Lower leg skin (tissue), 4 donors: ENCODE measurements around the gene PHLDA1. TPM values are rescaled to one million over a fixed set of nuclear protein-coding genes. Genes with fewer than 3 reads are reported as not detected.
A peak's percentile ranks its signal among the peaks of the same experiment; 100 is the strongest.

Experiments used
- DNase-seq, 2 donors: peaks; one replicate each; pipeline ENCODE4 v3.0.0-alpha.2; 2019; ENCODE audit warnings: low spot score in 2 of 2
- H3K4me3 ChIP-seq: fragments of 200-600 bp; sonication (generic); 2 replicates; pipeline ENCODE4 v1.5.1; 2017; ENCODE audit warnings: mild to moderate bottlenecking, low read depth; ENCODE audit not compliant: poor library complexity, severe bottlenecking
- POLR2A ChIP-seq, 2 donors: fragments of 450-650 bp; IDR thresholded peaks; one replicate each; pipeline ENCODE4 v1.6.1; 2016 to 2017; ENCODE audit warnings: antibody characterized with exemption in 2 of 2, mild to moderate bottlenecking in 1 of 2, moderate library complexity in 1 of 2
- WGBS, 2 donors: methylation state at CpG; one replicate each; pipeline ENCODE4 v1.1.5; 2018; 5-methylcytosine and 5-hydroxymethylcytosine counted together
- intact Hi-C: fragments of 100-400 bp; cut with DNase I; formaldehyde crosslinking; loops from one replicate; pipeline ENCODE4 v1.15.0; 2023; ENCODE audit warnings: low total_unique reads
- total RNA-seq, 4 donors: library from RNA; depleted of rRNA; stranded (reverse); fragments of >200 nt; gene quantifications; one replicate each; pipeline ENCODE4 v1.1.0, GENCODE V29; 2016
- TF ChIP-seq, protein P1 (sequence below), 3 donors: fragments of 450-650 bp; IDR thresholded peaks; one replicate each; pipeline ENCODE4 v1.5.1; 2016; ENCODE audit warnings: antibody characterized with exemption in 3 of 3, mild to moderate bottlenecking in 3 of 3, moderate library complexity in 2 of 3

PHLDA1 gene
- total RNA-seq, 4 donors from 2014 or later: 11.1 to 39.9 (median 19.6) TPM

GRCh38 chr12:76037130-76038103 lies 5.8 kb upstream of the PHLDA1 start:
- H3K4me3 ChIP-seq: no peak overlapping the region
- DNase-seq: no peak
- WGBS, 2 donors: 29 to 33% methylated on average over 13 of the region's 13 CpGs
- intact Hi-C loops: loop anchor here (10.0 kb wide), 1 partner anchor 483 kb away; no protein-coding TSS in a partner anchor
- TF ChIP-seq POLR2A (IDR thresholded peaks at IDR 0.05): no peak
- TF ChIP-seq, protein P1, sequence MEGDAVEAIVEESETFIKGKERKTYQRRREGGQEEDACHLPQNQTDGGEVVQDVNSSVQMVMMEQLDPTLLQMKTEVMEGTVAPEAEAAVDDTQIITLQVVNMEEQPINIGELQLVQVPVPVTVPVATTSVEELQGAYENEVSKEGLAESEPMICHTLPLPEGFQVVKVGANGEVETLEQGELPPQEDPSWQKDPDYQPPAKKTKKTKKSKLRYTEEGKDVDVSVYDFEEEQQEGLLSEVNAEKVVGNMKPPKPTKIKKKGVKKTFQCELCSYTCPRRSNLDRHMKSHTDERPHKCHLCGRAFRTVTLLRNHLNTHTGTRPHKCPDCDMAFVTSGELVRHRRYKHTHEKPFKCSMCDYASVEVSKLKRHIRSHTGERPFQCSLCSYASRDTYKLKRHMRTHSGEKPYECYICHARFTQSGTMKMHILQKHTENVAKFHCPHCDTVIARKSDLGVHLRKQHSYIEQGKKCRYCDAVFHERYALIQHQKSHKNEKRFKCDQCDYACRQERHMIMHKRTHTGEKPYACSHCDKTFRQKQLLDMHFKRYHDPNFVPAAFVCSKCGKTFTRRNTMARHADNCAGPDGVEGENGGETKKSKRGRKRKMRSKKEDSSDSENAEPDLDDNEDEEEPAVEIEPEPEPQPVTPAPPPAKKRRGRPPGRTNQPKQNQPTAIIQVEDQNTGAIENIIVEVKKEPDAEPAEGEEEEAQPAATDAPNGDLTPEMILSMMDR (IDR thresholded peaks at IDR 0.05): peak in 1 of 3 donors; percentile 27

- WGBS, 2 donors: 71 to 75% methylated on average over 3 of the region's 3 CpGs
- intact Hi-C loops: loop anchor here (10.0 kb wide), 1 partner anchor 480 kb away; no protein-coding TSS in a partner anchor
- no peak for DNase-seq
These were observed 3.5 kb upstream of the PHLDA1 start for GRCh38 chr12:76035045-76035444.

DNA sequence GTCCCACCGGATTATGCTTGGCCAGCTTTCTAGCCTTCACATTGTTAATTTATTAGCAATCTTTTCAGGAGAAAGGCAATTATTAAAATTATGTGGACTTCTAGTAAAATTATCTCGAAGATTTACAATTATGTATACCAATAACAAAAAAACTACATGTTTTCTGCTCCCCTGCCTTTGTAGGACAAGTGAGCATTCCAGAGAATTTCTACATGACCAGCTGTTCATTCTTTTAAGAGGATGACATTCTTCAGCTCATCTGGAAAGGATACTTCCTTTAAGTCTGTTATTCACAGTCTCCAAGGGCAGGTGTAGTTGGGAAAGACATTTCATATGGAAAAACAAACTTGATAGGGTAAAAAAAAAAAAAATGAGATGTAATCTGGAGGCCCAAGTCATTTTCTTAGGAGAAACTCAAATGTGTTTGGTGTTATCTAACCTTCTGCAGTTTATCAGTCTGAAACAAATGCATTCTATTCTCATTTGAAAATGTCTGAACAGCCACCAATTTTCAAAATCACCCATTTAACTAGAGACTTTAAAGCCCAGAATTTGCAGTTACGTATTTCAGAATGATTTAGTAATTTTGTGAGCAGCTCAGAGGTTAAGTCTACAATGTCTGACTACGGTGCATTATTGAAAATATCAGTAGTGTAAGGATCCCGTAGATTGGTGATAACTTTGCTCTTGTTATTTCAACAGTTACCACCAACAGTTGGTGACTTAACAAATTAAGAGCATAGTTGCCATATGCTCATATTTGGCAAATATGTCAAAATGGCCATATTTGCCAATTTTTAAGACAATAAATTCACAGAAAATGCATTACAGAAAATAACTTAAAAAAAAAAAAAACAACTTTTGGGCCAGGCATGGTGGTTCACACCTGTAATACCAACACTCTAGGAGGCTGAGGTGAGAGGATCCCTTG lies 1.8 kb upstream of the PHLDA1 start:
- 76 to 78% methylated on average over 5 of the region's 5 CpGs for WGBS, 2 donors

More at GRCh38 chr12:76035045-76035444, 3.5 kb upstream of the PHLDA1 start:
- H3K4me3 ChIP-seq: no peak overlapping the region
- TF ChIP-seq, protein P1 (IDR thresholded peaks at IDR 0.05): no peak
- no peak for TF ChIP-seq POLR2A (IDR thresholded peaks at IDR 0.05)

GRCh38 chr12:76032043-76032981 lies 736 bp upstream of the PHLDA1 start:
- intact Hi-C loops: loop anchor here (10.0 kb wide), 1 partner anchor 478 kb away; no protein-coding TSS in a partner anchor
- peak; percentile 31 to 91 for DNase-seq

More for the DNA sequence above, 1.8 kb upstream of the PHLDA1 start:
- no peak overlapping the region for H3K4me3 ChIP-seq
- TF ChIP-seq, protein P1 (IDR thresholded peaks at IDR 0.05): no peak
- no peak for TF ChIP-seq POLR2A (IDR thresholded peaks at IDR 0.05)
- DNase-seq: no peak
- intact Hi-C loops: loop anchor here (10.0 kb wide), 1 partner anchor 479 kb away; no protein-coding TSS in a partner anchor

More at GRCh38 chr12:76032043-76032981, 736 bp upstream of the PHLDA1 start:
- 9 to 12% methylated on average over 37 to 47 of the region's 58 CpGs for WGBS, 2 donors
- TF ChIP-seq, protein P1 (IDR thresholded peaks at IDR 0.05): no peak
- no peak for TF ChIP-seq POLR2A (IDR thresholded peaks at IDR 0.05)
- peak overlapping the region; percentile 84 for H3K4me3 ChIP-seq
